Skeletal muscle cell (primary cell): ENCODE data around the gene SLC2A10.
A peak's percentile ranks its signal among the peaks of the same experiment; 100 is the strongest.
"Not testable (repeated sequence)": the region's sequence is repeated elsewhere in the genome, so short reads cannot be mapped to it uniquely, and the experiment has no call there.

Experiments used
- DNase-seq: peaks from one replicate; pipeline ENCODE4 v3.0.0-alpha.2; 2010; ENCODE audit warnings: low read depth
- H3K4me3 ChIP-seq: 2 replicates; pipeline ENCODE4 v1.5.1; 2011; ENCODE audit warnings: low read depth, mild to moderate bottlenecking, control low read depth, low read length, moderate library complexity

SLC2A10 gene

GRCh38 chr20:46709459-46710152, at the start of gene SLC2A10:
SLC2A10 (plus strand) TSS chr20:46709649; CDS start chr20:46709737, 88 bp downstream.
- DNase-seq, result no peak
- H3K4me3 ChIP-seq, result peak within 1 kb of the TSS; percentile 71

- no peak for DNase-seq
- no peak overlapping the region for H3K4me3 ChIP-seq
These were observed 49.0 kb upstream of the SLC2A10 start for GRCh38 chr20:46660487-46660886.

- no peak overlapping the region for H3K4me3 ChIP-seq
- no peak for DNase-seq
These were observed 47.8 kb upstream of the SLC2A10 start for GRCh38 chr20:46661659-46662058.

- DNase-seq, result no peak
- H3K4me3 ChIP-seq, result no peak overlapping the region
These were observed 45.9 kb upstream of the SLC2A10 start for GRCh38 chr20:46663531-46663930.

GRCh38 chr20:46665602-46666001, 43.8 kb upstream of the SLC2A10 start:
- H3K4me3 ChIP-seq, result no peak overlapping the region
- no peak for DNase-seq

GRCh38 chr20:46666306-46666705, 43.1 kb upstream of the SLC2A10 start:
- no peak for DNase-seq
- no peak overlapping the region for H3K4me3 ChIP-seq

- DNase-seq, result no peak
- H3K4me3 ChIP-seq, result no peak overlapping the region
These were observed 42.5 kb upstream of the SLC2A10 start for GRCh38 chr20:46666818-46667515.

- no peak for DNase-seq
- no peak overlapping the region for H3K4me3 ChIP-seq
These were observed 39.2 kb upstream of the SLC2A10 start for GRCh38 chr20:46670228-46670584.

- no peak for DNase-seq
- no peak overlapping the region for H3K4me3 ChIP-seq
These were observed 38.6 kb upstream of the SLC2A10 start for GRCh38 chr20:46670585-46671584.

GRCh38 chr20:46671866-46672542, 37.4 kb upstream of the SLC2A10 start:
- H3K4me3 ChIP-seq, result no peak overlapping the region
- no peak for DNase-seq

- DNase-seq, result no peak
- no peak overlapping the region for H3K4me3 ChIP-seq
These were observed 36.8 kb upstream of the SLC2A10 start for GRCh38 chr20:46672543-46673148.

GRCh38 chr20:46673394-46674252, 35.8 kb upstream of the SLC2A10 start:
- H3K4me3 ChIP-seq, result no peak overlapping the region
- DNase-seq, result no peak

GRCh38 chr20:46674253-46675083, 35.0 kb upstream of the SLC2A10 start:
- DNase-seq, result no peak

GRCh38 chr20:46676649-46677316, 32.7 kb upstream of the SLC2A10 start:
- H3K4me3 ChIP-seq, DNase-seq: not testable (repeated sequence)

More at GRCh38 chr20:46674253-46675083, 35.0 kb upstream of the SLC2A10 start:
- no peak overlapping the region for H3K4me3 ChIP-seq

GRCh38 chr20:46677608-46678007, 31.8 kb upstream of the SLC2A10 start:
- DNase-seq, result no peak
- no peak overlapping the region for H3K4me3 ChIP-seq

GRCh38 chr20:46678516-46678915, 30.9 kb upstream of the SLC2A10 start:
- no peak overlapping the region for H3K4me3 ChIP-seq
- no peak for DNase-seq

- DNase-seq, result no peak
- H3K4me3 ChIP-seq, result no peak overlapping the region
These were observed 28.8 kb upstream of the SLC2A10 start for GRCh38 chr20:46680684-46681031.
